ENCODE results near the gene PAN2.
"Not testable (repeated sequence)": the region's sequence is repeated elsewhere in the genome, so short reads cannot be mapped to it uniquely, and the experiment has no call there.

Gene PAN2, protein sequence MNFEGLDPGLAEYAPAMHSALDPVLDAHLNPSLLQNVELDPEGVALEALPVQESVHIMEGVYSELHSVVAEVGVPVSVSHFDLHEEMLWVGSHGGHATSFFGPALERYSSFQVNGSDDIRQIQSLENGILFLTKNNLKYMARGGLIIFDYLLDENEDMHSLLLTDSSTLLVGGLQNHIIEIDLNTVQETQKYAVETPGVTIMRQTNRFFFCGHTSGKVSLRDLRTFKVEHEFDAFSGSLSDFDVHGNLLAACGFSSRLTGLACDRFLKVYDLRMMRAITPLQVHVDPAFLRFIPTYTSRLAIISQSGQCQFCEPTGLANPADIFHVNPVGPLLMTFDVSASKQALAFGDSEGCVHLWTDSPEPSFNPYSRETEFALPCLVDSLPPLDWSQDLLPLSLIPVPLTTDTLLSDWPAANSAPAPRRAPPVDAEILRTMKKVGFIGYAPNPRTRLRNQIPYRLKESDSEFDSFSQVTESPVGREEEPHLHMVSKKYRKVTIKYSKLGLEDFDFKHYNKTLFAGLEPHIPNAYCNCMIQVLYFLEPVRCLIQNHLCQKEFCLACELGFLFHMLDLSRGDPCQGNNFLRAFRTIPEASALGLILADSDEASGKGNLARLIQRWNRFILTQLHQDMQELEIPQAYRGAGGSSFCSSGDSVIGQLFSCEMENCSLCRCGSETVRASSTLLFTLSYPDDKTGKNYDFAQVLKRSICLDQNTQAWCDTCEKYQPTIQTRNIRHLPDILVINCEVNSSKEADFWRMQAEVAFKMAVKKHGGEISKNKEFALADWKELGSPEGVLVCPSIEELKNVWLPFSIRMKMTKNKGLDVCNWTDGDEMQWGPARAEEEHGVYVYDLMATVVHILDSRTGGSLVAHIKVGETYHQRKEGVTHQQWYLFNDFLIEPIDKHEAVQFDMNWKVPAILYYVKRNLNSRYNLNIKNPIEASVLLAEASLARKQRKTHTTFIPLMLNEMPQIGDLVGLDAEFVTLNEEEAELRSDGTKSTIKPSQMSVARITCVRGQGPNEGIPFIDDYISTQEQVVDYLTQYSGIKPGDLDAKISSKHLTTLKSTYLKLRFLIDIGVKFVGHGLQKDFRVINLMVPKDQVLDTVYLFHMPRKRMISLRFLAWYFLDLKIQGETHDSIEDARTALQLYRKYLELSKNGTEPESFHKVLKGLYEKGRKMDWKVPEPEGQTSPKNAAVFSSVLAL

DNA sequence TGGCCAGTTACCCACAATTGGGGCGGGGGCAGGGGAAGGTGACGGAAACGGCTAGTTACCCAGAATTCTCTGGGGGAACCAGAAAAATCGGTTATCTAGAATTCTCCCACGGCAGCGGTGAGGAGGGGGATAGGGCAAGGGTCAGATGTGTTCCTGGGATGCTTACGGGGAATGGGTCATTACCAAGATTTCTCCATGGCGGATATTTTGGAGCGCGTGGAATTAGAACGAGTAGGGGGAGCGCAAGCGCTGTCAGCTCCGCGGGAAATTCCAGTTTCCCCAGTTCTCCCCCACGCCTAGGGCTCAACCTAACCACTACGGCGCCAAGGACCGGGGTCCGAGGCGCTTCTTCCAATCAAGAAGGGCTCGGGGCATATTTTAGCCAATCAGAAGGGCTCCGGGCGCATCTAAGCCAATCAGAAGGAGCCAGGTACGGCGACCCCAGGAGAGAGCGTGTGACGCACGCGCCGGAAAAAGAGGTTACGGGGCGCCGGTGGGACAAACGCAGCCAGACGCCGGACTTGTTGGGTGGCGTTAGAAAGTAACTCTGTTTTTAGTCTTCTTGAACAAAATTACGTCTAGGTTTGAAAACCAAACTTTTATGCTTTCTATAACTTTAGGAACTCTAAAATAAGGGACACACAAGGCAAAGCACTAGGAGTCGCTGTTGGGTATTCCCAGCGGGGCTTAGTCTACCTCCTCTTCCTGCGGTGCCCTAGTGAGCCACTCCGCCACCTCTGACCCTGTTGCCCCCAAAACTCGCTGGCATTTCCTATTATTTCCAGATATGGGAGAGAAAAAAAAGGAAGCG is at the start of gene PAN2:
PAN2 (minus strand) TSS at position 322 of the 811 bp plus-strand sequence. CDS start 906 bp downstream, outside the sequence.
- peak; percentile 98 for DNase-seq (ENCODE audit: low read depth)

DNA sequence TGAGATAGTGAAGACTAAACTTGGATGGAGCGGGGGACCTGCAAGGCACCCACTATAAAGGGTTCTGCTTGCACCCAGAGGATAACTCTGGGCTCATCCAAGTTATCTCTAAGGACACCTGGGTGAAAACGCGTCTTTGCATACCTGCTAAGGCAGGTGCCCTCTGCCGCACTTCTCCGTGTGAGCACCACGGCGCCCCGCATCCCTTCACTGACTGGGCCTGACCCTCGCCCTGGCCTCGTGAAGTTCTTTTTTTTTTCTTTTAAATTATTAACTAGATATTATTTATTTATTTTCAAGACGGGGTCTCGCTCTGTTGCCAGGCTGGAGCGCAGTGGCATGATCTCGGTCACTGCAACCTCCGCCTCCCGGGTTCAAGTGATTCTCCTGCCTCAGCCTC is 48.8 kb upstream of the PAN2 start:
- no peak for DNase-seq (ENCODE audit: low read depth)

DNA sequence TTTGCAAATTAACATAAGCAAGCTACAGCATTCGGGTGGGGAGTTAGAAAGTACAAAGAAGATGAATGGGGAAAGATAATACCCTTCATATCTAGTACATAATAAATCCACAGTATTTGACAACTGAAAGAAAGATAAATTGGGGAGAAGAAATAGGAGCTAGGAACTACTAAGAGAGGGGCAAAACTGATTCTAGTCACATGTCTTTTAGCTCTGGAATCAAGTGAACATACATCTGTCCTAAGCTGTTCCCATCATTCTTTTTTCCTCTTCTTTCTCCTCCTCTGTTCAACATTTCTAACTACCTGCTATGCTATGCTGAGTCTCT is 44.2 kb upstream of the PAN2 start:
- DNase-seq (ENCODE audit: low read depth) = no peak

DNA sequence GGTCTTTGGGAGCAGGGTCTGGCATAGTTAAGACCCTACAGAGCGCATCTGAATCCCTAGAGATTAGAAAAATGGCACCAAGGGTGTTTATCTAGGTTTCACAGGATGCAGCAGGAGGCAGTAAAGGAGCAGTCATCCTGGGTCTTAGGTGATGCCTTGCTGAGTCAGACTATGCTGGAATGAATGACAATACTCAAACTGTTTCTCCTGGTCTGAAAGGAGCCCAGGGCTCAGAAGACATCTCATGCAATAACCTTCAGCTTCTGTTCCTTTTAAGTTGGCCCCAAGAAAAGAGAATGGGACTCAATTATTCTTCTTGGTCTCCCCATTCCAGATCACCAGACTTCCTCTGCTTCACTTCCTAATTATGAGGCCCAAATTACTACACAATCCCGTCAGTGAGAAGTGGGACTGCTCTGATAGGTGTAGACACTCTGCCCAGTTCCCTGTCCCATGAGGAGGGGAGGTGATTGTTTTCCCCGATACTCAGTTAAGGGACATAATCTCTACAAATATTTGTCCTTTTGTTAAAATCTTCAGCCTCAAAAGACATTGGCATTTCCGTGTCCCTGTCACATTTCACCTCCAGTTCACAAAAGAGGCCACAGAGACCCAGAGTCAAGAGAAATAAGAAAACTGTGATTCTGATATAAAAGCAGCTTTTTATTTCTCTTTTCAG is 43.6 kb upstream of the PAN2 start:
- peak; percentile 33 for DNase-seq (ENCODE audit: low read depth)

DNA sequence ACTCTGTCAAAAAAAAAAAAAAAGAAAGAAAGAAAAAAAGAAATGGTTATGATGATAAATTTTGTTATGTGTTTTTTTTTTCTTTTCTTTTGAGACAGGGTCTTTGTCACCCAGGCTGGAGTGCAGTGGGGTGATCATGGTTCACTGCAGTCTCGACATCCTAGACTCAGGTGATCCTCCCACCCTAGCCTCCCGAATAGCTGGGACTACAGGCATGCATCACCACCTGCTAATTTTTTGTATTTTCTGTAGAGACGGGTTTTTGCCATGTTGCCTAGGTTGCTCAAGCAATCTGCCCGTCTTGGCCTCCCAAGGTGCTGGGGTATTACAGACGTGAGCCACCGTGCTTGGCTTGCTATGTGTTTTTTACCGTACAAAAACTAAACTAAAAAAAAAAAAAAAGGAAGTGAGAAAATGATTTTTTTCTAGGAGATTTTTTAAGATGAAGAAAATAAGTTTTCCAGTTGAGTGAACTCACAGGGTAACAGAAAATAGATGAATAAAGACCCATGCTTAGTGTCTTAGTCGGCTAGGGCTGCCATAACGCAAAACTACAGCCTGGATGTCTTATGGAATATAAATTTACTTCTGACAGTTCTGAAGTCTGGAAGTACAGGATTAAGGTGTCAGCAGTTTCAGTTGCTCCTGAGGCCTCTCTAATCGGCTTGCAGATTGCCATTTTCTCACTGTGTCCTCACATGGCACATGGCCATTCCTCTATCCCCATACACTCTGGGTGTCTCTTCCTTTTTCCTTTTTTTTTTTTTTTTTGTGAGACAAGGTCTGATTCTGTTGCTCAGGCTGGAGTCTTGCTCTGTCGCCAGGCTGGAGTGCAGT is 42.0 kb upstream of the PAN2 start:
- no peak for DNase-seq (ENCODE audit: low read depth)

DNA sequence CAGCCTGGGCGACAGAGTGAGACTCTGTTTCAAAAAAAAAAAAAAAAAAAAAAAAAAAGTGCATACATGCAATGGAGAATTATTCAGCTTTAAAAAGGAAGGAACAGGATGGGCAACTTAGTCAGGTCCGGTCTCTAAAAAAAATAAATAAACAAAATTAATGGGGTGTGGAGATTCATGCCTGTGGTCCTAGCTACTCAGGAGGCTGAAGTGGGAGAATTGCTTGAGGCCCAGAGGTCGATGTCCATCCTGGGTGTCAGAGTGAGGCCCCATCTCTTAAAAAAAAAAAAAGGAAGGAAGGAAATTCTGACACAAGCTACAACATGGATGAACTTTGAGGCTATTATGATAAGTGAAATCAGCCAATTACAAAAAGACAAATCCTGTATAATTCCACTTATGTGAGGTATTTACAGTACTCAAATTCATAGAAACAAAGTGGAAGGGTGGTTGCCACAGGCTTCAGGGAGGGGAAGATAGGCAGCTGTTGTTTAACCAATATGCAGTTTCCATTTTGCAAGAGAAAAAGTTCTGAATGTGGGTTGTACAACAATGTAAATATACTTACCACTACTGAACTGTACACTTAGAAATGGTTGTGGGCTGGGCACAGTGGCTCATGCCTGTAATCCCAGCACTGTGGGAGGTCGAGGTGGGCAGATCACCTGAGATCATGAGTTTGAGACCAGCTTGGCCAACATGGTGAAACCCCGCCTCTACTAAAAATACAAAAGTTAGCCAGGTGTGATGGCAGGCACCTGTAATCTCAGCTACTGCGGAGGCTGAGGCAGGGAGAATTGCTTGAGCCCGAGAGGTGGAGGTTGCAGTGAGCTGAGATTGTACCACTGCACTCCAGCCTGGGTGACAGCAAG is 41.2 kb upstream of the PAN2 start:
- peak; percentile 24 for DNase-seq (ENCODE audit: low read depth)

DNA sequence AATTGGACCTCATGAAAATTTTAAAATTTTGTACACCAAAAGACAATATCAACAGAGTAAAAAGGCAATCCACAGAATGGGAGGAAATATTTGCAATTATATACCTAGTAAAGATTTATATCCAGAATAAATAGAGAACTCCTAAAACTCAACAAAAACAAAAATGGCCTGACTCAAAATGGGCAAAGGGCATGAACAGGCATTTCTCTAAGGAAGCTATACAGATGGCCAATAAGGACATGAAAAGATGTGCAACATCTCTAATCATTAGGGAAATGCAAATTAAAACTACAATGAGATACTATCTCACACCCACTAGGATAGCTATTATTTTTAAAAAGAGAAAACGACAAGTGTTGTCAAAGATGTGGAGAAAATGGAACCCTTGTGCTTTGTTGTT is 39.7 kb upstream of the PAN2 start:
- no peak for DNase-seq (ENCODE audit: low read depth)

DNA sequence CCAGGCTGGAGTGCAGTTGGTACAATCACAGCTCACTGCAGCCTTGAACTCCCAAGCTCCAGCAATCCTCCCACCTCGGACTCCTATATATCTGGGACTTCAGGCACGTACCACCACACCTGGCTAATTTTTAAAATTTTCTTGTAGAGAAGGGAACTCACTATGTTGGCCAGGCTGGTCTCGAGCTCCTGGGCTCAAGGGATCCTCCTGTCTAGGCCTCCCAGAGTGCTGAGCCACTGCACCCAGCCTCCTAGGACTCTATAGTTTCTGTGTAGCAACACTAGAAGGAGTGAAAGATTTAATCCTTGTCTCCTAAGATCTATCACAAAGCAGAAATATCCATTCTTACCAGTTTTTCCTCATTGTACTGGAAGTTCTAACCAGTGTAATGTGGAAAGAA is 33.1 kb upstream of the PAN2 start:
- no peak for DNase-seq (ENCODE audit: low read depth)

DNA sequence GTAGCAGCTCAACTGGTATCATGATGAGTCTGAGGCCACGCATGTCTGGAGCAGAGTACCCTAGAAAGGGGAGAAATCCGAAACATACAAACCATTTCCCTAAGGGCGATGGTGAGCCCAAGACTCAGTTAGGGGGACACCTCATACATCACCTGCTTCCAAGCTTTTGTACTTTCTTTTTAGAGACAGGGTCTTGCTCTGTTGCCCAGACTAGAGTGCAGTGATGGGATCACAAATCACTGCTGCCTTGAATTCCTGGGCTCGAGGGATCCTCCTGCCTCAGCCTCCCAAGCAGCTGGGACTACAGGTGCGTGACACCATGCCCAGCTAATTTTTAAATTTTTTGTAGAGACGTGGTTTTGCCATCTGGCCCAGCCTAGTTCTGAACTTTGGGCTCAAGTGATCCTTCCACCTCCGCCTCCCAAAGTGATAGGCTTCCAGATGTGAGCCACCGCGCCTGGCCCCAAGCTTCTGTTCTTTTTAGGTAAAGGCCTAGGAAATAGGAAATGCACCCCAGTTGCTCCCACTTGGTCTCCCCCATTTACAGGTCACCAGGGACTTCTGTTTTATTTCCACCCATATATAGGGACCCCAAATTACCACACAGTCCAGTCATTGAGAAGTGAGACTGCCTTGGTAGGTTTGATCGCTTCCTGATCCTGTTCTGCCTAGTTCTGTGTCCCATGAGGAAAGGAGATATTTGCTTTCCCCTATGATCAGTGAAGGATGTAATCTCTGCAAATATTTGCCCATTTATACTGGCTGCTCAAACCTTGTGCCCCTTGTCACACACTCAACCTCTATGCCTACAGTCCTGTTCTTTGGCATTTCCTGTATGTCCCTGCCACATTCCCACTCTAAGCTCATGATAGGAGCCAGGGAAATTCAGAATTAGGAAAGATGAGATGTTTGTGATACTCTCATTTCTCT is 28.6 kb upstream of the PAN2 start, which contains the start of gene APOF:
APOF (minus strand) TSS at position 728 of the 930 bp plus-strand sequence; CDS start at position 616, 112 bp downstream.
- DNase-seq (ENCODE audit: low read depth) = no peak

DNA sequence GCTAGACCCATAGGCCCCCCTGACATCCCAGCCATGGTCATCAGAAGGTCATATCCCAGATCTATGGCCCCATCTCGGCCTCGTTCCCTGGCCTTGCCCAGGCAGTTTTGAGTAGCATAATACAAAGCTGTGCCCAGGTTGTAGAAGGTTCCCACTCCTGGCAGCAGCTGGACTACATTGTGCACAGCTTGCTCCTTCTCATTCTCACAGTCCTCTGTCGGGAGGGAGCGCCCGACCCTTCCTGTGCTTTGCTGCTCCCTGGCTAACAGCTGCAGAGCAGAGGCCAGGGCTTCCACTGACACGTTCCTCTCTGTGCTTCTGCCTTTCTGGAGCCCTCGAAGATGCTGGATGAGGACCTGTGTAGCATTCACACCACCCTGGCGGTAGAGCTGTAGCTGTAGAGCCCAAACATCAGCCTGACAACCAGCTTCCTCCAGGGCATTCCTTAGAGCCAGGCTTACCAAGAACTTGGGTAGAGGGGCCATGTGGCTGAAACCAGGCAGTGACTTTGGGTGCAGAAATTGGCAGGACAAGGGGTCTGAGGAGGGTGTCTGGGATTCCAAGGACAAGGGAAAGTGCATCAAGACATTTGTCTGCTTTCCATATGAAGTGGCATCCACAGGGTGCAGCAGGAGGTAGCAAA is 27.8 kb upstream of the PAN2 start:
- DNase-seq (ENCODE audit: low read depth) = no peak

DNA sequence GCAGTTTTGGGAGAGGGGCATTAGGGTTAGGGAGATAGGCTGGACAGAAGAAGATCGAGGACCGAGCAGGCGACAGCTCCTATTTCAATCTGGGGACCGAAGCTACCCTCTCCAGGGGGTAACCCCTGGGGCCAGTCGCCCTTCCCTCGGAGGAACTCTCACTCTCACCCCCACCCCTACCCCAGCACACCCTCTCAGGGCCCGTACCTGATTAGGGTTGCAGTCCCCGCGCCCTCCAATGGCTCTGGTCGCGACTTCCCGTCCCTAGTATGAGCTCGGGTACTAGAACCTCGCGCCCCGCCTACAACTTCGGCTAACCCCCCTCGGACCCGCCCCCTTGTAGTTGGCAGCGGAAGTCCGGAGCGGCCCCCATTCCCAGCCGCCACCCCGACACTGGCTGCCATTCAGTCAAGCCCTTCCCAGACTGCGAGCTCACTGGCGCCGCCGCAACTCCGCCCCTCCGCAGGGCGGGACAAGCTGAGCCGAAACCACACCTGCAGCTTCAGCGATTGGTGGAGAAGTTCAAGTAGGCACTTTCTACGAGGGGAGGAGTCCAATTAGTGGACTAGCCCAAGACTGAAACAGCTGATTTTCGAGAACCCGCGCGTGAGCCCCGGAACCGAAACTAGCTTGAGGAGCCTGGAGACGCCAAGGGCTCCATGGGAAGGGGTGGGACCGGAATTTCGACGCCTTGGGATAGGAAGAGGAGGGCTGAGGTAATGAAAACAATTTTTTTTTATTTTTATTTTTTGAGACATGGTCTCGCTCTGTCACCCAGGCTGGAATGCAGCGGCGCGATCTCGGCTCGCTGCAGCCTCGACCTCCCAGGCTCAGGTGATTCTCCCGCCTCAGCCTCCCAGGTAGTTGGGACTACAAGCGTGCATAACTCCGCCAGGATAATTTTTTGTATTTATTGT is 26.3 kb upstream of the PAN2 start, which contains the start of gene STAT2:
STAT2 (minus strand) TSS at position 257 of the 917 bp plus-strand sequence. CDS start 3,536 bp downstream, outside the sequence.
- DNase-seq (ENCODE audit: low read depth) = peak; percentile 100

DNA sequence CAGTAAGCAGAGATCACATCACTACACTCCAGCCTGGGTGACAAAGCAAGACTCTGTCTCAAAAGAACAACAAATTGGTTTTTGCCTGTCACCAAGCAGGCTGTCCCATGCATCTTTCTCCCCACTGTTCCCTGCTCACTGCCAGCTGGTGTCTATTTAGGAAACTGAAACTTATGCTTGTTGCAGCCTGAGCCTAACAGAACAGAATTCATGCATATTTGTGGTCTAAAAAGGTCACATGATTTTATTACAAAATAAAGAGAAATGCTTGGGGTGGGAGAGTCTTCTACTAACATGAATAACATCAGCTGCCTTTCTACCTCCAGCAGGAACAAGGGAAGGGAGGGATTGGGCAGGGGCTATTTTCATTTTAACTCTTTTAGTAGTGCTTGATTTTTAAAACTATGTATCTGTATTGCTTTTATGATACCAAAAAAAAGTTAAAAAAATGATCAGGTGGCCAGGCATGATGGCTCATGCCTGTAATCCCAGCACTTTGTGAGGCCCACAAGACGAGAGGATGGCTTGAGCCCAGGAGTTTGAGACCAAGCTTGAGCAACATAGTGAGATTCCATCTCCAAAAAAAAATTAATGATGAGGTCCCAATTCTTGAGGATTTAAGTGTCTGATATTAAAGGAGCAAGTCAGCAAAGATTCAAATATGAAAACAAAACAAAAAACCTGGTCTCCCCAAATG is 25.2 kb upstream of the PAN2 start:
- peak; percentile 89 for DNase-seq (ENCODE audit: low read depth)

DNA sequence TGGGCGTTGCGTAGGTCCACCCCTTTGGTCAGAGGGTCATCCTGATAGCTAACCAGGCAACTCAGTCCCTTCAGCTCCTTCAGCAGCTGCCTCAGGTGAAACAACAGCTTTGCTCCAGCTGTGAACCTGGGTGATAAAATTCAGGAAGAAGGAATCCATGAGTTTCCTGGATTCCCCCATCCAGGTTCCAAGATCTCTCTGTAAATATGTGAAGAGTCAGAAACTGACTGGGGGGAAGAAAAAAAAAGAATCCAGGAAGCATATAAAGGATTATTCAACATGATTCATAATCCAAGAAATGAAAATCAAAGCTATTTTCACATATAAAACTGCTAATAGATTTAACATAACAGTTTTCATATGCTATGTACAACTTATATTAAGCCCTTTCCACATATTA is 17.5 kb upstream of the PAN2 start:
- no peak for DNase-seq (ENCODE audit: low read depth)

DNA sequence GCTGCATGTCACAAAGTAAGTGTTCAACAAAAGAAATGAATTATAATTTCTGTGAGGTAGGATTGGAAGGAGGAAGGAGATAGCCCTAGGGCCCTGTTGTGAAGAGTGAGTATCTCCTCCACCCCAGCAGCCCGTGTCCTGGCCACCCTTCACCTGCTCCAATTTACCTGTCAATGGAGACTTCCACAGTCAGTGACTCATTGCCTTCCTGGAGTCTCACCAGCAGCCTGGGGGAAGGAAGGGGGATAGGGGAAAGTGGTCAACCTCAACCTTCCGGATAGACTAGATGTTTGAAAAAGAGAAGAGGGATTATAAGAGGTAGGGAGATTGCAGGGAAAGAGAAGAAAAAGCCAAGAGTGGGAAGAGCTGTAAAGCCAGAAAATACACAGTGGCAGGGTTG is 16.9 kb upstream of the PAN2 start:
- no peak for DNase-seq (ENCODE audit: low read depth)

DNA sequence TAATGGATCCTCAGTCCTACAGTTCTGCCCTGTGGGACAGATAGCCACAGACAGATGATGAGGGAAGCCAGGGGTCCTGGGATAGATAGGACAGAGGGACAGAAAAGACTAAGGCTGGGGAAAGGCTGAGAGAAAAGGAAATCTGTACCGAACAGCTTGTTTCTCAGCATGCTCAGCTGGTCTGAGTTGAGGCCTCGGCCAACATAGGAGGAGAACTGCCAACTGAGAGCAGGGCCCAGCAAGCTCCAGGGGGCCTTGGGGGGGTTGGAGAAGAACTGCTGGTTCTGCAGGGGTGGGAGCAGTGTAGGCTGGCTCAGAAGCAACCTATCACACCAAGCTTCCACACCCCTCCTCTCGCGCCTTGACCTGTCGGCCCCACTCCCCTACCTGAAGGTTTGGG is 15.0 kb upstream of the PAN2 start:
- no peak for DNase-seq (ENCODE audit: low read depth)

DNA sequence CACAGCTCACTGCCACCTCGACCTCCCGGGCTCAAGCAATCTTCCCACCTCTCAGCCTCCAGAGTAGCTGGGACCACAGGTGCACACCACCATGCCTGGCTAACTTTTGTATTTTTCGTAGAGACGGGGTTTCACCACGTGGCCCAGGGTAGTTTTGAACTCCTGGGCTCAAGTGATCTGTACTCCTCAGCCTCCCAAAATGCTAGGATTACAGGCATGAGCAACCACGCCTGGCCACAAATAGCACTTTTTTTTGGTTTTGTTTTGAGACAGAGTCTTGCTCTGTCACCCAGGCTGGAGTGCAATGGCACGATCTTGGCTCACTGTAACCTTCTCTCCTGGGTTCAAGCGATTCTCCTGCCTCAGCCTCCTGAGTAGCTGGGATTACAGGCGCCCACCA is 13.5 kb upstream of the PAN2 start:
- DNase-seq (ENCODE audit: low read depth) = not testable (repeated sequence)
